Endothelial cell of umbilical vein (primary cell): ENCODE data around the gene RBM4B. TPM values are rescaled to one million over a fixed set of nuclear protein-coding genes. Genes with fewer than 3 reads are reported as not detected.

Source experiments
- BruUV-seq: library from RNA; stranded (reverse); fragments of 400-500 nt; replicated peaks from 2 replicates; lab custom pipeline; 2021; lab: Mats Ljungman, UMichigan
- CTCF ChIA-PET: fragments of 300-600, 350-600 bp; sonication (Branson Sonifier 250); formaldehyde crosslinking; loops from one replicate; lab custom pipeline; 2021; ENCODE audit warnings: antibody characterized with exemption, inconsistent platforms; lab: Charles Lee
- POLR2A ChIA-PET: fragments of 300-600, 350-600 bp; sonication (Branson Sonifier 250); formaldehyde crosslinking; loops from one replicate; lab custom pipeline; 2021; ENCODE audit warnings: antibody characterized with exemption, inconsistent platforms; lab: Charles Lee
- DNase-seq: peaks from one replicate; pipeline ENCODE4 v3.0.0-alpha.2; 2011; ENCODE audit warnings: low read depth, low spot score
- FAIRE-seq: peaks from 2 replicates; lab custom pipeline; 2011; peaks lifted over from hg19 to GRCh38; lab: Jason Lieb, UNC
- H2AFZ ChIP-seq: 2 replicates; pipeline ENCODE4 v1.6.0; 2012; ENCODE audit warnings: low read depth, low read length, control low read depth, inconsistent platforms
- H3K27ac ChIP-seq: 2 replicates; pipeline ENCODE4 v1.5.1; 2011; ENCODE audit warnings: low read depth, mild to moderate bottlenecking, control low read depth, low read length, moderate library complexity; ENCODE audit not compliant: insufficient read depth
- H3K27me3 ChIP-seq, 2 experiments: 2 replicates each; pipeline versions ENCODE4 v1.6.0 to v1.6.1; 2011; ENCODE audit warnings: low read length in 2 of 2, mixed read lengths in 1 of 2; ENCODE audit not compliant: control insufficient read depth in 2 of 2, insufficient read depth in 2 of 2
- H3K36me3 ChIP-seq, 2 experiments: 2 replicates in 1 of 2; 3 replicates in 1 of 2; pipeline ENCODE4 v1.5.1; 2011; ENCODE audit warnings: low read length in 2 of 2, mild to moderate bottlenecking in 1 of 2, moderate library complexity in 1 of 2; ENCODE audit not compliant: control insufficient read depth in 2 of 2, insufficient read depth in 2 of 2; ENCODE audit errors: extremely low read depth in 1 of 2
- H3K4me1 ChIP-seq: 3 replicates; pipeline ENCODE4 v1.5.1; 2011; ENCODE audit warnings: mild to moderate bottlenecking, low read length; ENCODE audit not compliant: control insufficient read depth, insufficient read depth; ENCODE audit errors: extremely low read depth
- H3K4me2 ChIP-seq: 2 replicates; pipeline ENCODE4 v1.6.1; 2011; ENCODE audit warnings: low read length, control low read depth, mixed read lengths; ENCODE audit not compliant: insufficient read depth
- H3K4me3 ChIP-seq, 3 experiments: fragments of 200-600 bp in 1 of 3; sonication (generic), shearing (Covaris generic) in 1 of 3; replicated peaks in 1 of 3; 2 replicates each; pipeline ENCODE4 v1.5.1; 2011 to 2016; ENCODE audit warnings: control low read depth in 3 of 3, low read length in 3 of 3, mild to moderate bottlenecking in 2 of 3, inconsistent platforms in 1 of 3, low read depth in 1 of 3, moderate library complexity in 1 of 3; ENCODE audit not compliant: insufficient read depth in 1 of 3
- H3K79me2 ChIP-seq: 2 replicates; pipeline ENCODE4 v1.6.0; 2012; ENCODE audit warnings: low read length, inconsistent platforms; ENCODE audit not compliant: control insufficient read depth, insufficient read depth
- H3K9ac ChIP-seq: replicated peaks from 2 replicates; pipeline ENCODE3; 2011; ENCODE audit warnings: low read length, control low read depth; ENCODE audit not compliant: insufficient read depth; ENCODE audit errors: extremely low read depth
- H3K9me1 ChIP-seq: replicated peaks from 3 replicates; pipeline ENCODE4 v1.6.0; 2011; ENCODE audit warnings: mild to moderate bottlenecking, low read length; ENCODE audit not compliant: control insufficient read depth, insufficient read depth; ENCODE audit errors: extremely low read depth
- H3K9me3 ChIP-seq: replicated peaks from 2 replicates; pipeline ENCODE4 v1.5.1; 2012; ENCODE audit warnings: low read length, inconsistent platforms; ENCODE audit not compliant: control insufficient read depth, insufficient read depth
- H4K20me1 ChIP-seq: replicated peaks from 2 replicates; pipeline ENCODE3; 2011; ENCODE audit warnings: mild to moderate bottlenecking, low read length; ENCODE audit not compliant: control insufficient read depth, insufficient read depth; ENCODE audit errors: extremely low read depth
- EZH2 ChIP-seq: IDR thresholded peaks from 2 replicates; pipeline ENCODE4 v1.6.1; 2012; ENCODE audit warnings: borderline replicate concordance, low read depth, mild to moderate bottlenecking, moderate library complexity, low read length, inconsistent platforms; ENCODE audit not compliant: severe bottlenecking
- FOS ChIP-seq: IDR thresholded peaks from 2 replicates; pipeline ENCODE4 v1.6.1; 2011; ENCODE audit warnings: mild to moderate bottlenecking, low read length, moderate library complexity, borderline replicate concordance; ENCODE audit not compliant: insufficient read depth
- GATA2 ChIP-seq: IDR thresholded peaks from 2 replicates; pipeline ENCODE4 v1.7.0; 2011; ENCODE audit warnings: low read depth, mild to moderate bottlenecking, moderate library complexity, mixed read lengths, low read length; ENCODE audit not compliant: insufficient read length, insufficient read depth
- JUN ChIP-seq: IDR thresholded peaks from 2 replicates; pipeline ENCODE4 v1.6.1; 2011; ENCODE audit warnings: borderline replicate concordance, low read depth; ENCODE audit not compliant: insufficient read length, insufficient read depth
- MYC ChIP-seq: IDR thresholded peaks from one replicate; pipeline ENCODE4 v1.6.1; 2011; ENCODE audit warnings: mild to moderate bottlenecking, low read depth, low read length
- POLR2A ChIP-seq: IDR thresholded peaks from 2 replicates; pipeline ENCODE4 v1.6.1; 2012; ENCODE audit warnings: low read depth, mild to moderate bottlenecking, control low read depth, low read length
- POLR2AphosphoS5 ChIP-seq: IDR thresholded peaks from 2 replicates; pipeline ENCODE4 v1.6.1; 2012; ENCODE audit warnings: low read depth, mild to moderate bottlenecking, control low read depth, low read length, moderate library complexity; ENCODE audit not compliant: insufficient read depth
- dilution Hi-C: fragments of 300-500 bp; cut with MboI; formaldehyde crosslinking; loops from one replicate; pipeline ENCODE4 v1.15.0; 2019; ENCODE audit warnings: low sequenced_read_pairs; ENCODE audit not compliant: extremely low pct_ligation_motif_present
- intact Hi-C: fragments of 100-400 bp; cut with micrococcal nuclease; formaldehyde crosslinking; loops from one replicate; pipeline ENCODE4 v1.10.0; 2022
- polyA plus RNA-seq, 4 experiments: library from polyadenylated mRNA; depleted of rRNA in 3 of 4; stranded (reverse) in 3 of 4; unstranded in 1 of 4; fragments of >200 nt; gene quantifications; 2 replicates each; pipeline versions ENCODE4 v1.2.1 to v1.2.3, GENCODE V29; 2011 to 2012; ENCODE audit warnings: missing spikeins in 1 of 4
- total RNA-seq: library from RNA; stranded (reverse); gene quantifications from 2 replicates; pipeline ENCODE4 v1.2.3, GENCODE V29; 2021
- TF ChIP-seq, protein P1 (sequence below): IDR thresholded peaks from 2 replicates; pipeline ENCODE4 v1.6.1; 2011; ENCODE audit not compliant: insufficient read depth, insufficient read length
- TF ChIP-seq, protein P2 (sequence below), 2 donors: IDR thresholded peaks; 1 replicate in 1 of 2; 2 replicates in 1 of 2; pipeline ENCODE4 v1.5.1; 2011; ENCODE audit warnings: low read length in 2 of 2, mild to moderate bottlenecking in 2 of 2, moderate library complexity in 2 of 2, control low read depth in 1 of 2, inconsistent platforms in 1 of 2, low read depth in 1 of 2; ENCODE audit not compliant: insufficient read depth in 1 of 2; ENCODE audit errors: extremely low read depth in 1 of 2

RBM4B gene
- total and polyA plus RNA-seq, 2 donors (not counting 3 experiments of a cell fraction or from before 2014, with no cell fraction given) = 22.2 to 31.2 TPM

DNA sequence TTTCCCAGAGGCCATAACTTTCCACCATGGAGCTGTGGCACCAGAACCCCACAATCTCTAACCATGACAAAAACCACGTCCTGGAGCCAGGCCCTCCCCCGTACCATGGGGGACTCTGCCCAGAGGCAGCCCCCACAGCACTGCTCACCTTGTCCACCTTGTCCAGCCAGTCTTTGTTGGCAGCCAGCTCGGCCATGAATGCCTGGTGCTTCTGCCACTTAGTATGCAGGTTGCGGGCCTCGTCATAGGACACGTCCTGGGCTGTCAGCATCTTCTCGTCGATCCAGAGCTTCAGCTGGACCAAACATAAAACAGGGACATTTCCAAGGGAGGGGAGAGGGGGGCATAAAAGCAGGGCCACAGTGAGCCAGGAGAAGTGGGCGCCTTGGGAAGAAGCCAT is 20.8 kb upstream of the RBM4B start:
- dilution Hi-C loops (no loop called here), intact Hi-C loops (no loop called here)
- Histone ChIP-seq H3K27ac (no peak overlapping the region), H3K79me2 (no peaks in the 10 kb centered on the region), H3K36me3 (no peaks in the 10 kb centered on the region), H2AFZ (no peak overlapping the region), H3K27me3 (no peaks in the 10 kb centered on the region), H4K20me1 (no peaks in the 10 kb centered on the region), H3K9me3 (no peaks in the 10 kb centered on the region), H3K9me1 (no peaks in the 10 kb centered on the region), H3K9ac (no peak overlapping the region), H3K4me2 (no peak overlapping the region), H3K4me1 (no peaks in the 10 kb centered on the region), H3K4me3 (no peak overlapping the region)
- DNase-seq (no peak), FAIRE-seq (no peak)
- no TSS peak for BruUV-seq
- POLR2A ChIA-PET = no interaction called here
- no peak for TF ChIP-seq GATA2
- TF ChIP-seq, protein P1, sequence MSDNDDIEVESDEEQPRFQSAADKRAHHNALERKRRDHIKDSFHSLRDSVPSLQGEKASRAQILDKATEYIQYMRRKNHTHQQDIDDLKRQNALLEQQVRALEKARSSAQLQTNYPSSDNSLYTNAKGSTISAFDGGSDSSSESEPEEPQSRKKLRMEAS = no peak
- no peak for TF ChIP-seq FOS
- TF ChIP-seq POLR2A = no peak
- no peak for TF ChIP-seq POLR2AphosphoS5
- CTCF ChIA-PET = no interaction called here

DNA sequence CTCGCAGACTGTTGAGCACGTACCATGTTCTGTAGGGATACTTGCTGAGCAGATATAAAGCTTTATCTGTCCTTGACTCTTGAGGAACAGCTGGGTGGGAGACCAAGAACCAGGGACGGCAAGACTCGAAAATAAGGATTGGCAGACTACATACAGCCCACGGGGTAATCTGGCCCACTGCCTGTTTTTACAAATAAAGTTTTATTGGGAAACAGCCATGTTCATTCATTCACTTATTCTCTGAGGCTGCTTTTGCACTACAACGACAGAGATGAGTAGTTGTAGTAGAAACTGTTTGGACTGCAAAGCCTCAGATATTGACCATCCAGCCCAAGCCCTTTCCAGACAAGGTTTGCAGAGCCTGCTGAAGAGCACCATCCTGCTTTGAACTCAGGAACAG is 20.3 kb upstream of the RBM4B start:
- dilution Hi-C loops (no loop called here), intact Hi-C loops (no loop called here)
- BruUV-seq = no TSS peak
- no peaks in the 10 kb centered on the region for H3K9me3 ChIP-seq
- POLR2A ChIA-PET = no interaction called here
- CTCF ChIA-PET = no interaction called here
- no peak overlapping the region for H3K9ac ChIP-seq
- no peak overlapping the region for H3K4me3 ChIP-seq
- no peaks in the 10 kb centered on the region for H3K27me3 ChIP-seq
- no peaks in the 10 kb centered on the region for H3K9me1 ChIP-seq
- no peaks in the 10 kb centered on the region for H3K79me2 ChIP-seq
- FAIRE-seq (no peak), DNase-seq (no peak)
- H3K36me3 ChIP-seq = no peaks in the 10 kb centered on the region
- H3K4me2 ChIP-seq = no peak overlapping the region
- no peak overlapping the region for H3K27ac ChIP-seq
- no peaks in the 10 kb centered on the region for H4K20me1 ChIP-seq
- TF ChIP-seq, protein P1 = no peak
- TF ChIP-seq MYC (no peak), GATA2 (no peak), EZH2 (no peak), POLR2A (no peak), POLR2AphosphoS5 (no peak), FOS (no peak), JUN (no peak)
- TF ChIP-seq, protein P2, sequence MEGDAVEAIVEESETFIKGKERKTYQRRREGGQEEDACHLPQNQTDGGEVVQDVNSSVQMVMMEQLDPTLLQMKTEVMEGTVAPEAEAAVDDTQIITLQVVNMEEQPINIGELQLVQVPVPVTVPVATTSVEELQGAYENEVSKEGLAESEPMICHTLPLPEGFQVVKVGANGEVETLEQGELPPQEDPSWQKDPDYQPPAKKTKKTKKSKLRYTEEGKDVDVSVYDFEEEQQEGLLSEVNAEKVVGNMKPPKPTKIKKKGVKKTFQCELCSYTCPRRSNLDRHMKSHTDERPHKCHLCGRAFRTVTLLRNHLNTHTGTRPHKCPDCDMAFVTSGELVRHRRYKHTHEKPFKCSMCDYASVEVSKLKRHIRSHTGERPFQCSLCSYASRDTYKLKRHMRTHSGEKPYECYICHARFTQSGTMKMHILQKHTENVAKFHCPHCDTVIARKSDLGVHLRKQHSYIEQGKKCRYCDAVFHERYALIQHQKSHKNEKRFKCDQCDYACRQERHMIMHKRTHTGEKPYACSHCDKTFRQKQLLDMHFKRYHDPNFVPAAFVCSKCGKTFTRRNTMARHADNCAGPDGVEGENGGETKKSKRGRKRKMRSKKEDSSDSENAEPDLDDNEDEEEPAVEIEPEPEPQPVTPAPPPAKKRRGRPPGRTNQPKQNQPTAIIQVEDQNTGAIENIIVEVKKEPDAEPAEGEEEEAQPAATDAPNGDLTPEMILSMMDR (IDR thresholded peaks at IDR 0.05; ENCODE audit: extremely low read depth in 1 of 2, insufficient read depth in 1 of 2, low read depth in 1 of 2, low read length in 2 of 2) = no peak
- H3K4me1 ChIP-seq = no peaks in the 10 kb centered on the region
- H2AFZ ChIP-seq = no peak overlapping the region
